B cell (primary cell): Measurements from ENCODE around the gene FRMD8. TPM values are rescaled to one million over a fixed set of nuclear protein-coding genes. Genes with fewer than 3 reads are reported as not detected.

Source experiments
- ATAC-seq: fragments of 200-7000 bp; cut with Tn5 transposase; one replicate; pipeline ENCODE4 v1.10.0; 2021; ENCODE audit warnings: low read depth, mild to moderate bottlenecking, moderate number of reproducible peaks, moderate library complexity
- CTCF ChIA-PET: fragments of 350-600 bp; sonication (Branson Sonifier 250); formaldehyde crosslinking; loops from one replicate; lab custom pipeline; 2021; ENCODE audit warnings: antibody characterized with exemption, inconsistent platforms; lab: Charles Lee
- POLR2A ChIA-PET: fragments of 350-600 bp; sonication (Branson Sonifier 250); formaldehyde crosslinking; loops from one replicate; lab custom pipeline; 2021; ENCODE audit warnings: antibody characterized with exemption; lab: Charles Lee
- DNase-seq: peaks from one replicate; pipeline ENCODE4 v3.0.0; 2013
- H2AFZ ChIP-seq: 2 replicates; pipeline ENCODE4 v1.6.1; 2012; ENCODE audit warnings: mild to moderate bottlenecking, low read depth, low read length; ENCODE audit not compliant: insufficient read depth, poor library complexity, severe bottlenecking
- H3K27ac ChIP-seq, 2 donors: 1 replicate in 1 of 2; 2 replicates in 1 of 2; pipeline ENCODE4 v1.5.1; 2012 to 2013; ENCODE audit warnings: low read length in 2 of 2, mild to moderate bottlenecking in 2 of 2, moderate library complexity in 1 of 2
- H3K27me3 ChIP-seq, 4 experiments: fragments of 200-600 bp in 1 of 4; sonication (generic) in 1 of 4; replicated peaks in 1 of 4; 1 replicate in 2 of 4; 2 replicates in 2 of 4; pipeline versions ENCODE4 v1.6.1 to v1.7.0; 2013 to 2016; ENCODE audit warnings: low read length in 3 of 4, mild to moderate bottlenecking in 2 of 4, mixed read lengths in 1 of 4, moderate library complexity in 1 of 4; ENCODE audit not compliant: insufficient read depth in 4 of 4, control insufficient read depth in 3 of 4; ENCODE audit errors: control extremely low read depth in 1 of 4
- H3K36me3 ChIP-seq, 2 experiments: replicated peaks in 1 of 2; 1 replicate in 1 of 2; 2 replicates in 1 of 2; pipeline versions ENCODE4 v1.6.1 to v1.7.1; 2013; ENCODE audit warnings: low read length in 1 of 2; ENCODE audit not compliant: insufficient read depth in 2 of 2, control insufficient read depth in 1 of 2; ENCODE audit errors: control extremely low read depth in 1 of 2, extremely low read depth in 1 of 2
- H3K4me1 ChIP-seq, 2 donors: fragments of 200-600 bp in 1 of 2; sonication (generic) in 1 of 2; 1 replicate in 1 of 2; 2 replicates in 1 of 2; pipeline versions ENCODE4 v1.5.1 to v1.6.1; 2013 to 2017; ENCODE audit warnings: low read length in 2 of 2; ENCODE audit not compliant: control insufficient read depth in 2 of 2, insufficient read depth in 2 of 2
- H3K4me2 ChIP-seq: replicated peaks from 2 replicates; pipeline ENCODE3; 2012; ENCODE audit warnings: mild to moderate bottlenecking, low read depth, low read length; ENCODE audit not compliant: poor library complexity, severe bottlenecking
- H3K4me3 ChIP-seq, 5 experiments: fragments of 200-600 bp in 1 of 5; sonication (generic) in 1 of 5; 1 replicate in 3 of 5; 2 replicates in 2 of 5; pipeline versions ENCODE4 v1.5.1 to v1.7.0; 2011 to 2016; ENCODE audit warnings: low read length in 4 of 5, mild to moderate bottlenecking in 4 of 5, low read depth in 2 of 5, control low read depth in 1 of 5, moderate library complexity in 1 of 5; ENCODE audit not compliant: insufficient read depth in 1 of 5; ENCODE audit errors: control extremely low read depth in 1 of 5, extremely low read depth in 1 of 5
- H3K79me2 ChIP-seq: fragments of 200-600 bp; sonication (generic); one replicate; pipeline ENCODE4 v1.6.0; 2016; ENCODE audit warnings: low read length; ENCODE audit not compliant: control insufficient read depth, insufficient read depth
- H3K9ac ChIP-seq: fragments of 200-600 bp; sonication (generic); 2 replicates; pipeline ENCODE4 v1.6.1; 2017; ENCODE audit warnings: mild to moderate bottlenecking, low read length, moderate library complexity
- H3K9me3 ChIP-seq, 3 donors: one replicate each; pipeline versions ENCODE4 v1.6.1 to v1.7.1; 2013; ENCODE audit warnings: low read length in 2 of 3; ENCODE audit not compliant: control insufficient read depth in 2 of 3, insufficient read depth in 1 of 3; ENCODE audit errors: control extremely low read depth in 1 of 3
- H4K20me1 ChIP-seq: 2 replicates; pipeline ENCODE4 v1.6.0; 2012; ENCODE audit warnings: mild to moderate bottlenecking, low read length; ENCODE audit not compliant: insufficient read depth, control insufficient read depth, poor library complexity, severe bottlenecking
- H3K27ac Mint-ChIP-seq: one replicate; pipeline ENCODE4 v1.8.0; 2021; ENCODE audit warnings: mixed read lengths
- H3K27me3 Mint-ChIP-seq: one replicate; pipeline ENCODE4 v1.8.0; 2021; ENCODE audit warnings: mixed read lengths
- H3K4me1 Mint-ChIP-seq: one replicate; pipeline ENCODE4 v1.8.0; 2021; ENCODE audit warnings: mixed read lengths
- H3K4me3 Mint-ChIP-seq: one replicate; pipeline ENCODE4 v1.8.0; 2021; ENCODE audit warnings: mixed read lengths
- H3K9me3 Mint-ChIP-seq: one replicate; pipeline ENCODE4 v1.8.0; 2022; ENCODE audit warnings: mixed read lengths; ENCODE audit not compliant: insufficient read depth
- EZH2 ChIP-seq: IDR thresholded peaks from 2 replicates; pipeline ENCODE4 v1.6.1; 2012; ENCODE audit warnings: borderline replicate concordance, low read depth, mild to moderate bottlenecking, moderate library complexity, low read length; ENCODE audit not compliant: insufficient read depth, poor library complexity, severe bottlenecking
- WGBS: methylation state at CpG from one replicate; pipeline ENCODE4 v1.1.5; 2013; ENCODE audit warnings: missing lambda C conversion rate; ENCODE audit not compliant: insufficient coverage; 5-methylcytosine and 5-hydroxymethylcytosine counted together
- intact Hi-C: fragments of 100-400 bp; cut with micrococcal nuclease; formaldehyde crosslinking; loops from one replicate; pipeline ENCODE4 v1.10.0; 2022
- polyA plus RNA-seq: library from polyadenylated mRNA; depleted of rRNA; stranded (reverse); fragments of >200 nt; gene quantifications from 2 replicates; pipeline ENCODE4 v1.2.3, GENCODE V29; 2012
- total RNA-seq, 2 donors: library from RNA; stranded (reverse); fragments of 120-200 nt in 1 of 2; gene quantifications; 1 replicate in 1 of 2; 2 replicates in 1 of 2; pipeline versions ENCODE4 v1.2.3 to v1.2.4, GENCODE V29; 2013 to 2022
- TF ChIP-seq, protein P1 (sequence below): fragments of 200-600 bp; IDR thresholded peaks from one replicate; pipeline ENCODE4 v1.8.0; 2022; ENCODE audit warnings: antibody characterized with exemption, mild to moderate bottlenecking

FRMD8 gene
- total and polyA plus RNA-seq, 2 donors (not counting 1 experiment from before 2014, with no cell fraction given) = 44.3 to 73.6 TPM

DNA sequence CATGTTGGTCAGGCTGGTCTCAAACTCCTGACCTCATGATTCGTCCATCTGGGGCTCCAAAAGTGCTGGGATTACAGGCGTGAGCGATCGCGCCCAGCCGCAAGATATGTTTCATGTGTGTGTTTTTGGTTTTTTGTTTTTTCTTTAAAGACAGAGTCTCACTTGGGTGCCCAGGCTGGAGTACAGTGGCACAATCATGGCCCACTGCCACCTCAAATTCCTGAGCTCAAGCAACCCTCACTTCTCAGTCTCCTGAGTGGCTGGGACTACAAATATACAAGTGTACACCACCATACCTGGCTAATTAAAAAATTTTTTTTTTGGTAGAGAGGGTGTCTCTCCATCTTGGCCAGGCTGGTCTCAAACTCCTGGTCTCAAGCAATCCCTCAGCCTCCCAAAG lies 23.5 kb upstream of the FRMD8 start:
- H3K4me3 ChIP-seq = peak overlapping the region in 3 of 5 experiments; percentile 15 to 34 (median 31)
- H2AFZ ChIP-seq = peak overlapping the region; percentile 78
- POLR2A ChIA-PET = interaction anchor here (0.6 to 2.3 kb wide), 9 partner anchors 13 to 428 kb away, joined by 3 to 19 read pairs (median 4); partner anchors contain the start of genes MALAT1 and NEAT1
- peak overlapping the region; percentile 78 to 91 for H3K27ac ChIP-seq
- H3K27me3 ChIP-seq = no peaks in the 10 kb centered on the region
- no peaks in the 10 kb centered on the region for H3K36me3 ChIP-seq
- Mint-ChIP-seq H3K4me3 (peak overlapping the region; percentile 81), H3K4me1 (peaks cover 21% of the 10 kb centered on the region), H3K27me3 (no peaks in the 10 kb centered on the region), H3K9me3 (no peaks in the 10 kb centered on the region), H3K27ac (peak overlapping the region; percentile 100)
- peak overlapping the region; percentile 58 for H3K4me2 ChIP-seq
- 66% methylated on average over 4 of the region's 6 CpGs for WGBS
- ATAC-seq (no peak), DNase-seq (no peak)
- peaks cover 13% of the 10 kb centered on the region for H3K79me2 ChIP-seq
- CTCF ChIA-PET = interaction anchor here (0.6 to 2.8 kb wide), 9 partner anchors 33 to 225 kb away, joined by 3 to 11 read pairs (median 5); partner anchors contain the start of gene CDC42EP2
- H3K9ac ChIP-seq = peak overlapping the region; percentile 51
- H3K9me3 ChIP-seq = no peaks in the 10 kb centered on the region
- peaks cover 17 to 33% of the 10 kb centered on the region in 2 donors for H3K4me1 ChIP-seq
- TF ChIP-seq, protein P1, sequence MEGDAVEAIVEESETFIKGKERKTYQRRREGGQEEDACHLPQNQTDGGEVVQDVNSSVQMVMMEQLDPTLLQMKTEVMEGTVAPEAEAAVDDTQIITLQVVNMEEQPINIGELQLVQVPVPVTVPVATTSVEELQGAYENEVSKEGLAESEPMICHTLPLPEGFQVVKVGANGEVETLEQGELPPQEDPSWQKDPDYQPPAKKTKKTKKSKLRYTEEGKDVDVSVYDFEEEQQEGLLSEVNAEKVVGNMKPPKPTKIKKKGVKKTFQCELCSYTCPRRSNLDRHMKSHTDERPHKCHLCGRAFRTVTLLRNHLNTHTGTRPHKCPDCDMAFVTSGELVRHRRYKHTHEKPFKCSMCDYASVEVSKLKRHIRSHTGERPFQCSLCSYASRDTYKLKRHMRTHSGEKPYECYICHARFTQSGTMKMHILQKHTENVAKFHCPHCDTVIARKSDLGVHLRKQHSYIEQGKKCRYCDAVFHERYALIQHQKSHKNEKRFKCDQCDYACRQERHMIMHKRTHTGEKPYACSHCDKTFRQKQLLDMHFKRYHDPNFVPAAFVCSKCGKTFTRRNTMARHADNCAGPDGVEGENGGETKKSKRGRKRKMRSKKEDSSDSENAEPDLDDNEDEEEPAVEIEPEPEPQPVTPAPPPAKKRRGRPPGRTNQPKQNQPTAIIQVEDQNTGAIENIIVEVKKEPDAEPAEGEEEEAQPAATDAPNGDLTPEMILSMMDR = no peak
- TF ChIP-seq EZH2 = no peak
- intact Hi-C loops = loop anchor here (1.0 kb wide), 2 partner anchors 9 to 114 kb away; partner anchors contain the start of gene TIGD3
- no peaks in the 10 kb centered on the region for H4K20me1 ChIP-seq

DNA sequence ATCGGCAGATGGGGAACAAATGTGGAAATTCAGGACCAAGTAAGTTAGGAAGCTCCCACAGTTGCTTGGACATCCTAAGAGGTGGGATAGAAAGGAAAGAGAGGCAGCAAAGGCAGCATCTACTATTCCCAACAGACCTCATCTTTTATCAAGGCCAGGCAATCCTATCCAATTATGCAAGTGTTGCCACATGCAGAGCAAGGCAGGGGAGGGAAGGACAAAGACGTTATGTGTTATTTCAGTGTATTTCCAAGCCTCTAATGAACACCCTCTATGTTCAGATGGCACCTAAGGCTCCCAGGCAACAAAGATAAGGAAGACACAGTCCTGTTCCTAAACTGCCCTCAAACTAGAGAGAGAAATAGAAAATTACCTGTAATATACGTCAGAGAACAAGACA lies 22.7 kb upstream of the FRMD8 start:
- no peaks in the 10 kb centered on the region for H3K27me3 ChIP-seq
- no CpG with 5 or more reads among the region's 3 CpGs for WGBS
- H3K4me2 ChIP-seq = no peak overlapping the region
- Mint-ChIP-seq H3K27me3 (no peaks in the 10 kb centered on the region), H3K4me3 (peak overlapping the region; percentile 53), H3K4me1 (peaks cover 21% of the 10 kb centered on the region), H3K27ac (peak overlapping the region; percentile 78), H3K9me3 (no peaks in the 10 kb centered on the region)
- H3K36me3 ChIP-seq = no peaks in the 10 kb centered on the region
- H3K4me1 ChIP-seq = peaks cover 17 to 33% of the 10 kb centered on the region in 2 donors
- CTCF ChIA-PET = interaction anchor here (1.2 to 2.4 kb wide), 4 partner anchors 17 to 188 kb away, joined by 4 to 8 read pairs (median 4); no protein-coding TSS in a partner anchor
- TF ChIP-seq EZH2 = no peak
- intact Hi-C loops = no loop called here
- H2AFZ ChIP-seq = no peak overlapping the region
- no peaks in the 10 kb centered on the region for H4K20me1 ChIP-seq
- no peak for DNase-seq
- H3K4me3 ChIP-seq = no peak overlapping the region
- H3K27ac ChIP-seq = no peak overlapping the region
- H3K9ac ChIP-seq = no peak overlapping the region
- no peak for ATAC-seq
- H3K79me2 ChIP-seq = peaks cover 13% of the 10 kb centered on the region
- no peaks in the 10 kb centered on the region for H3K9me3 ChIP-seq
- POLR2A ChIA-PET = interaction anchor here (0.5 to 2.3 kb wide), 3 partner anchors 31 to 154 kb away, joined by 3 to 7 read pairs (median 3); partner anchors contain the start of gene MALAT1
